Keratinocyte (primary cell): ENCODE results near the gene NELL1. TPM values are rescaled to one million over a fixed set of nuclear protein-coding genes. Genes with fewer than 3 reads are reported as not detected.

Experiments used
- DNase-seq: peaks from one replicate; pipeline ENCODE4 v3.0.0-alpha.2; 2011; ENCODE audit warnings: low read depth, missing footprints, low spot score
- FAIRE-seq: peaks from 2 replicates; lab custom pipeline; 2011; peaks lifted over from hg19 to GRCh38; lab: Jason Lieb, UNC
- H2AFZ ChIP-seq: 2 replicates; pipeline ENCODE4 v1.6.0; 2012; ENCODE audit warnings: low read length, control low read depth, inconsistent platforms; ENCODE audit not compliant: control insufficient read depth
- H3K27ac ChIP-seq: 2 replicates; pipeline ENCODE4 v1.5.1; 2011; ENCODE audit warnings: low read length; ENCODE audit not compliant: control insufficient read depth, insufficient read depth
- H3K27me3 ChIP-seq: 3 replicates; pipeline ENCODE4 v1.6.0; 2011; ENCODE audit warnings: low read length; ENCODE audit not compliant: control insufficient read depth, insufficient read depth; ENCODE audit errors: extremely low read depth
- H3K36me3 ChIP-seq, 2 experiments: 2 replicates in 1 of 2; 3 replicates in 1 of 2; pipeline ENCODE4 v1.5.1; 2011; ENCODE audit warnings: low read length in 2 of 2, mild to moderate bottlenecking in 1 of 2; ENCODE audit not compliant: control insufficient read depth in 2 of 2, insufficient read depth in 2 of 2; ENCODE audit errors: extremely low read depth in 1 of 2
- H3K4me1 ChIP-seq: 3 replicates; pipeline ENCODE4 v1.5.1; 2011; ENCODE audit warnings: low read length; ENCODE audit not compliant: control insufficient read depth, insufficient read depth; ENCODE audit errors: extremely low read depth
- H3K4me2 ChIP-seq: 3 replicates; pipeline ENCODE4 v1.6.0; 2011; ENCODE audit warnings: low read depth, low read length; ENCODE audit not compliant: control insufficient read depth, insufficient read depth; ENCODE audit errors: extremely low read depth
- H3K4me3 ChIP-seq, 3 experiments: fragments of 200-600 bp in 1 of 3; sonication (generic) in 1 of 3; 2 replicates in 2 of 3; 3 replicates in 1 of 3; pipeline ENCODE4 v1.5.1; 2011 to 2016; ENCODE audit warnings: low read length in 3 of 3, mild to moderate bottlenecking in 3 of 3, control low read depth in 2 of 3, inconsistent platforms in 1 of 3, low read depth in 1 of 3, mixed read lengths in 1 of 3, mixed run types in 1 of 3, moderate library complexity in 1 of 3; ENCODE audit not compliant: control insufficient read depth in 2 of 3, insufficient read depth in 2 of 3; ENCODE audit errors: extremely low read depth in 1 of 3
- H3K79me2 ChIP-seq: 2 replicates; pipeline ENCODE4 v1.6.0; 2012; ENCODE audit warnings: low read length; ENCODE audit not compliant: control insufficient read depth, insufficient read depth
- H3K9ac ChIP-seq: 3 replicates; pipeline ENCODE4 v1.6.0; 2011; ENCODE audit warnings: low read length; ENCODE audit not compliant: control insufficient read depth, insufficient read depth; ENCODE audit errors: extremely low read depth
- H3K9me1 ChIP-seq: 3 replicates; pipeline ENCODE4 v1.6.0; 2011; ENCODE audit warnings: low read length; ENCODE audit not compliant: control insufficient read depth, insufficient read depth; ENCODE audit errors: extremely low read depth
- H3K9me3 ChIP-seq: 2 replicates; pipeline ENCODE4 v1.5.1; 2012; ENCODE audit warnings: low read depth, low read length; ENCODE audit not compliant: control insufficient read depth
- H4K20me1 ChIP-seq: 3 replicates; pipeline ENCODE4 v1.6.0; 2011; ENCODE audit warnings: low read length; ENCODE audit not compliant: control insufficient read depth, insufficient read depth; ENCODE audit errors: extremely low read depth
- EZH2 ChIP-seq: IDR thresholded peaks from one replicate; pipeline ENCODE4 v1.6.1; 2012; ENCODE audit warnings: inconsistent platforms, mild to moderate bottlenecking, low read length, moderate library complexity
- dilution Hi-C: fragments of 300-500 bp; cut with MboI; formaldehyde crosslinking; loops from one replicate; pipeline ENCODE4 v1.7.0; 2020; ENCODE audit warnings: low sequenced_read_pairs; ENCODE audit not compliant: extremely low pct_ligation_motif_present
- polyA plus RNA-seq, 5 experiments: library from polyadenylated mRNA; depleted of rRNA in 3 of 5; stranded (reverse) in 3 of 5; stranded (forward) in 1 of 5; unstranded in 1 of 5; fragments of >200 nt; gene quantifications; 1 replicate in 1 of 5; 2 replicates in 3 of 5; 3 replicates in 1 of 5; pipeline versions ENCODE4 v1.2.1 to v1.2.3, GENCODE V29; 2011 to 2012; ENCODE audit warnings: missing spikeins in 2 of 5, low read depth in 1 of 5, low replicate concordance in 1 of 5
- TF ChIP-seq, protein P1 (sequence below), 3 experiments: IDR thresholded peaks in 1 of 3; conservative IDR thresholded peaks in 1 of 3; optimal IDR thresholded peaks in 1 of 3; 2 replicates in 2 of 3; 3 replicates in 1 of 3; pipeline versions ENCODE3 to v1.5.1; 2011; ENCODE audit warnings: low read length in 3 of 3, mild to moderate bottlenecking in 3 of 3, moderate library complexity in 2 of 3, control low read depth in 1 of 3, inconsistent platforms in 1 of 3; ENCODE audit not compliant: insufficient read depth in 2 of 3; ENCODE audit errors: extremely low read depth in 1 of 3

Gene NELL1
- polyA plus RNA-seq, 1 donor (not counting 4 experiments of a cell fraction or from before 2014, with no cell fraction given), result not detected

DNA sequence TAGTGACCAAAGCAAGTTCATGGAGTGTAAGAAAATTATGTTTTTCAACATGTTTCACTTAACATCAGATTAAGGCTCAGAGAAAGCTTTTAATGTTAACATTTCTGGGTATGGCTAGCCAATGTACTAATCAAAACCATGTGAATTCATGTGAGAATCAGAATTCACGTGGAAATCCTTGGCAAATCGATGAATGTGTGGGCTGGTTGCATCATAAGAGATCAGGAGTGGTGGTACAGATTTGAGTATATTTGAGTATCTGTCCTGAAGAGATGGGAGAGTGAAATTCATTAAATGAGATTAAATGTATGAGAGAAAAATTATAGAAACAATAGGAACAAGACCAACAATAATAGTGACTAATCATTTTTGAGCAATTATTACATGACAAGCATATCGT lies 884.9 kb downstream of the NELL1 start:
- no peaks in the 10 kb centered on the region for H3K27me3 ChIP-seq
- DNase-seq, result no peak
- no peak overlapping the region for H3K9ac ChIP-seq
- no peak overlapping the region for H3K4me3 ChIP-seq
- no peak overlapping the region for H3K27ac ChIP-seq
- no peaks in the 10 kb centered on the region for H3K79me2 ChIP-seq
- no peak overlapping the region for H3K4me2 ChIP-seq
- dilution Hi-C loops, result no loop called here
- H2AFZ ChIP-seq, result no peak overlapping the region
- H3K9me1 ChIP-seq, result no peaks in the 10 kb centered on the region
- no peak for TF ChIP-seq EZH2
- no peaks in the 10 kb centered on the region for H4K20me1 ChIP-seq
- H3K36me3 ChIP-seq, result no peaks in the 10 kb centered on the region
- H3K9me3 ChIP-seq, result no peaks in the 10 kb centered on the region
- no peak for FAIRE-seq
- H3K4me1 ChIP-seq, result no peaks in the 10 kb centered on the region

DNA sequence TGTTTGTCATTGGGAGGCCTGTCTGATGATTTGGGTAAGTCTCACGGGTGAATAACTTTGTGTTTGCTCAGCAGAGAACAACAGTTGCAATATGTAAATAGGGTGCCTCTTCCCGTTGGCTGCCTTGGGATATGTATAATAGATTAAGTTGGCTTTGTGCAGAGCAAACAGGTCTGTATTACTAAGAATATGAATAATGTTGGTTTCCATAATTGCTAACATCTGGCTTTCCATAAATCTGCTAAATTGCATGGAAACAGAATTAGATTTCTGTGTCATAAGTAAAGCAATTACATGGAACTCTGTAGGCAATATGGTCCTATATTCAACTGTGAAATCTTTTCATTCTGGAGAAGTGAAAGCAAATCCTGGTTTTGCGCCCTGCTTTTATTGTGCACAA lies 887.5 kb downstream of the NELL1 start:
- H3K79me2 ChIP-seq, result no peaks in the 10 kb centered on the region
- no peaks in the 10 kb centered on the region for H3K9me1 ChIP-seq
- no peak for FAIRE-seq
- no peaks in the 10 kb centered on the region for H3K9me3 ChIP-seq
- dilution Hi-C loops, result no loop called here
- H3K36me3 ChIP-seq, result no peaks in the 10 kb centered on the region
- DNase-seq, result no peak
- no peak overlapping the region for H3K27ac ChIP-seq
- H3K27me3 ChIP-seq, result no peaks in the 10 kb centered on the region
- H3K4me3 ChIP-seq, result no peak overlapping the region
- no peaks in the 10 kb centered on the region for H4K20me1 ChIP-seq
- H3K9ac ChIP-seq, result no peak overlapping the region
- H3K4me1 ChIP-seq, result peaks cover 12% of the 10 kb centered on the region
- H2AFZ ChIP-seq, result no peak overlapping the region
- no peak for TF ChIP-seq EZH2
- TF ChIP-seq, protein P1, sequence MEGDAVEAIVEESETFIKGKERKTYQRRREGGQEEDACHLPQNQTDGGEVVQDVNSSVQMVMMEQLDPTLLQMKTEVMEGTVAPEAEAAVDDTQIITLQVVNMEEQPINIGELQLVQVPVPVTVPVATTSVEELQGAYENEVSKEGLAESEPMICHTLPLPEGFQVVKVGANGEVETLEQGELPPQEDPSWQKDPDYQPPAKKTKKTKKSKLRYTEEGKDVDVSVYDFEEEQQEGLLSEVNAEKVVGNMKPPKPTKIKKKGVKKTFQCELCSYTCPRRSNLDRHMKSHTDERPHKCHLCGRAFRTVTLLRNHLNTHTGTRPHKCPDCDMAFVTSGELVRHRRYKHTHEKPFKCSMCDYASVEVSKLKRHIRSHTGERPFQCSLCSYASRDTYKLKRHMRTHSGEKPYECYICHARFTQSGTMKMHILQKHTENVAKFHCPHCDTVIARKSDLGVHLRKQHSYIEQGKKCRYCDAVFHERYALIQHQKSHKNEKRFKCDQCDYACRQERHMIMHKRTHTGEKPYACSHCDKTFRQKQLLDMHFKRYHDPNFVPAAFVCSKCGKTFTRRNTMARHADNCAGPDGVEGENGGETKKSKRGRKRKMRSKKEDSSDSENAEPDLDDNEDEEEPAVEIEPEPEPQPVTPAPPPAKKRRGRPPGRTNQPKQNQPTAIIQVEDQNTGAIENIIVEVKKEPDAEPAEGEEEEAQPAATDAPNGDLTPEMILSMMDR (optimal IDR thresholded peaks at IDR 0.05 in 1 of 3, IDR thresholded peaks at IDR 0.05 in 1 of 3, conservative IDR thresholded peaks at IDR 0.05 in 1 of 3; ENCODE audit: extremely low read depth in 1 of 3, insufficient read depth in 2 of 3, low read length in 3 of 3), result no peak
- H3K4me2 ChIP-seq, result no peak overlapping the region

DNA sequence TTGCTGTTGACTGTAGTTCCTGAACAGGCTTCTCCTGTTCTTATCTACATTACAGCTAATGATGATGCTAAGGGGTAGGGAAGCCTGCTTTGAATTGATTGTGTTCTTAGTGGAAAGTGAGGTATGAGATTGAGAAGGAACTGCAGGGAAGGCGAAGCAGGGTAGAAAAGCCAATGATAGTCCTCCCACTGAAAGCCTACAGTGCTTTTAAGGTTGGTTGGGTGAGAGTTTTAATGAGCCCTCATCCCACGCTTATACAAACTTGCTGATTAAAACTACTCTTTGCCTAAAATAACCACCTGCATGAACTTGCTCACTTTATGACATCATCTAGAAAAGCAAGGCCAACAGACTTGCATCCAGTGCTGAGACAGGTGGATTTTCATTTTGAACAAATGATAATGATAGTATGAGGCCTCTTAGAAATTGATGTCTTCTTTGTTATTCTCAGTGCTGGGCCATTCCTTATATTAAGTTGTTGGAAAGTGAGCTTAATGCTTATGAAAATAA lies 891.1 kb downstream of the NELL1 start:
- no peak for DNase-seq
- dilution Hi-C loops, result no loop called here

More for the DNA sequence above, 891.1 kb downstream of the NELL1 start:
- TF ChIP-seq, protein P1 (optimal IDR thresholded peaks at IDR 0.05 in 1 of 3, IDR thresholded peaks at IDR 0.05 in 1 of 3, conservative IDR thresholded peaks at IDR 0.05 in 1 of 3; ENCODE audit: extremely low read depth in 1 of 3, insufficient read depth in 2 of 3, low read length in 3 of 3), result no peak
- TF ChIP-seq EZH2, result no peak
- Histone ChIP-seq H2AFZ (no peak overlapping the region), H3K27ac (no peak overlapping the region), H4K20me1 (no peaks in the 10 kb centered on the region), H3K4me1 (peaks cover 21% of the 10 kb centered on the region), H3K36me3 (no peaks in the 10 kb centered on the region), H3K4me2 (no peak overlapping the region), H3K9me1 (no peaks in the 10 kb centered on the region), H3K9ac (no peak overlapping the region), H3K27me3 (no peaks in the 10 kb centered on the region), H3K79me2 (no peaks in the 10 kb centered on the region), H3K9me3 (no peaks in the 10 kb centered on the region), H3K4me3 (no peak overlapping the region)
- FAIRE-seq, result no peak
